K562 (cell line): ENCODE measurements around the gene RSPH6A. TPM values are rescaled to one million over a fixed set of nuclear protein-coding genes. Genes with fewer than 3 reads are reported as not detected.

ENCODE experiments used
- ATAC-seq: fragments of 200-7000 bp; cut with Tn5 transposase; 3 replicates; pipeline ENCODE4 v1.9.1; 2020; ENCODE audit warnings: moderate library complexity
- BruUV-seq: library from RNA; stranded (reverse); fragments of 400-500 nt; replicated peaks from 2 replicates; lab custom pipeline; 2021; lab: Mats Ljungman, UMichigan
- CTCF ChIA-PET: fragments of 300-600 bp; formaldehyde crosslinking; extraction: SDS; loops from one replicate; lab custom pipeline; 2021; ENCODE audit warnings: low intra/inter-chr PET ratio; lab: Yijun Ruan, JAX
- POLR2A ChIA-PET: fragments of 300-600, 350-650 bp; sonication (Branson Sonifier 250); formaldehyde crosslinking; extraction: SDS; loops from one replicate; lab custom pipeline; 2021; ENCODE audit warnings: antibody characterized with exemption, inconsistent platforms; lab: Yijun Ruan, JAX
- DNase-seq, 4 experiments: peaks; one replicate each; pipeline versions ENCODE4 v3.0.0 to v3.0.0-alpha.2; 2011 to 2018; ENCODE audit warnings: low spot score in 3 of 4, mixed read lengths in 3 of 4; ENCODE audit errors: extremely low read depth in 1 of 4
- FAIRE-seq: peaks from 2 replicates; lab custom pipeline; 2011; peaks lifted over from hg19 to GRCh38; lab: Jason Lieb, UNC
- H2AFZ ChIP-seq: 2 replicates; pipeline ENCODE4 v1.6.0; 2011; ENCODE audit warnings: low read depth, low read length, control low read depth, inconsistent platforms
- H3K27ac ChIP-seq: fragments of 200-600 bp; 3 replicates; pipeline ENCODE4 v1.8.0; 2011; ENCODE audit warnings: low read depth, mild to moderate bottlenecking, control low read depth, inconsistent platforms, low read length, moderate library complexity, mixed read lengths; ENCODE audit errors: extremely low read depth
- H3K27me3 ChIP-seq, 2 experiments: fragments of 300-600 bp in 1 of 2; 2 replicates in 1 of 2; 3 replicates in 1 of 2; pipeline versions ENCODE4 v1.6.0 to v1.8.0; 2011; ENCODE audit warnings: inconsistent platforms in 2 of 2, low read length in 2 of 2, mild to moderate bottlenecking in 1 of 2, mixed read lengths in 1 of 2, moderate library complexity in 1 of 2; ENCODE audit not compliant: control insufficient read depth in 2 of 2, insufficient read depth in 2 of 2
- H3K36me3 ChIP-seq: fragments of 300-600 bp; 3 replicates; pipeline ENCODE4 v1.8.0; 2011; ENCODE audit warnings: mild to moderate bottlenecking, low read length, inconsistent platforms; ENCODE audit not compliant: control insufficient read depth, insufficient read depth
- H3K4me1 ChIP-seq, 2 experiments: fragments of 200-600 bp in 1 of 2; replicated peaks in 1 of 2; 2 replicates in 1 of 2; 3 replicates in 1 of 2; pipeline versions ENCODE4 v1.5.1 to v1.8.0; 2011; ENCODE audit warnings: inconsistent platforms in 2 of 2, low read length in 2 of 2, mild to moderate bottlenecking in 1 of 2, mixed read lengths in 1 of 2, moderate library complexity in 1 of 2; ENCODE audit not compliant: control insufficient read depth in 2 of 2, insufficient read depth in 2 of 2
- H3K4me2 ChIP-seq: 2 replicates; pipeline ENCODE4 v1.6.1; 2011; ENCODE audit warnings: low read length, control low read depth, inconsistent platforms, mixed read lengths; ENCODE audit not compliant: insufficient read depth
- H3K4me3 ChIP-seq: fragments of 200-600 bp; sonication (generic), shearing (Covaris generic); 2 replicates; pipeline ENCODE4 v1.5.1; 2016; ENCODE audit warnings: control low read depth, inconsistent platforms
- H3K79me2 ChIP-seq: fragments of 200-600 bp; 3 replicates; pipeline ENCODE4 v1.8.0; 2011; ENCODE audit warnings: low read length, inconsistent platforms; ENCODE audit not compliant: control insufficient read depth, insufficient read depth
- H3K9ac ChIP-seq, 2 experiments: 2 replicates each; pipeline versions ENCODE4 v1.6.0 to v1.6.1; 2011; ENCODE audit warnings: low read depth in 2 of 2, low read length in 2 of 2, control low read depth in 1 of 2, inconsistent platforms in 1 of 2, mild to moderate bottlenecking in 1 of 2, mixed read lengths in 1 of 2; ENCODE audit not compliant: insufficient read depth in 1 of 2
- H3K9me1 ChIP-seq: one replicate; pipeline ENCODE4 v1.6.0; 2011; ENCODE audit warnings: inconsistent platforms, mild to moderate bottlenecking, low read length, moderate library complexity; ENCODE audit not compliant: control insufficient read depth, insufficient read depth
- H3K9me3 ChIP-seq: replicated peaks from 2 replicates; pipeline ENCODE4 v1.5.1; 2011; ENCODE audit warnings: low read depth, low read length, inconsistent platforms; ENCODE audit not compliant: control insufficient read depth, insufficient read depth
- H4K20me1 ChIP-seq: replicated peaks from 2 replicates; pipeline ENCODE4 v1.6.1; 2011; ENCODE audit warnings: low read length, inconsistent platforms, mixed read lengths; ENCODE audit not compliant: control insufficient read depth, insufficient read depth
- NCOA1 ChIP-seq: fragments of 450-650 bp; IDR thresholded peaks from 2 replicates; pipeline ENCODE4 v1.6.1; 2016; ENCODE audit warnings: low read depth
- POLR2AphosphoS5 ChIP-seq: IDR thresholded peaks from 2 replicates; pipeline ENCODE4 v1.6.1; 2011; ENCODE audit warnings: mild to moderate bottlenecking, low read depth, low read length, moderate library complexity; ENCODE audit not compliant: control insufficient read depth, insufficient read depth
- SUPT5H ChIP-seq: fragments of 450-650 bp; IDR thresholded peaks from 2 replicates; pipeline ENCODE4 v1.6.1; 2016
- ZFPM2 ChIP-seq: fragments of 250-450 bp; sonication (Bioruptor Pico); IDR thresholded peaks from 2 replicates; pipeline ENCODE4 v1.5.1; 2022; ENCODE audit warnings: mild to moderate bottlenecking
- WGBS: fragments of 100-300 bp; shearing (Covaris generic); methylation state at CpG from one replicate; pipeline ENCODE4 v1.1.6; 2016; ENCODE audit warnings: low coverage, mixed read lengths; ENCODE audit not compliant: insufficient coverage; ENCODE audit errors: missing lambda C conversion rate; 5-methylcytosine and 5-hydroxymethylcytosine counted together
- in situ Hi-C: fragments of 300-500 bp; cut with MboI; formaldehyde crosslinking; loops from 4 replicates; pipeline ENCODE4 v1.15.0; 2018; ENCODE audit warnings: inconsistent platforms, mixed read lengths
- intact Hi-C: fragments of 100-400 bp; cut with micrococcal nuclease; formaldehyde crosslinking; loops from 2 replicates; pipeline ENCODE4 v1.14.2; 2022
- polyA plus RNA-seq, 8 experiments: library from polyadenylated mRNA; depleted of rRNA in 4 of 8; stranded (reverse) in 5 of 8; unstranded in 3 of 8; fragments of >200 nt; fragmentation: Nextera tagmentation in 2 of 8; fragmentation: Illumina TruSeq in 1 of 8; extraction: Ambion mirVana in 2 of 8; extraction: Trizol in 1 of 8; gene quantifications; 2 replicates each; pipeline versions ENCODE4 v1.2.1 to v1.2.3, GENCODE V29; 2011 to 2014; ENCODE audit warnings: inconsistent platforms in 1 of 8, missing spikeins in 1 of 8
- total RNA-seq, 7 experiments: library from RNA; depleted of rRNA in 6 of 7; stranded (reverse); fragments of >200 nt in 6 of 7; fragmentation: Illumina TruSeq in 2 of 7; extraction: Trizol in 2 of 7; gene quantifications; 2 replicates each; pipeline versions ENCODE4 v1.2.1 to v1.2.3, GENCODE V29; 2011 to 2021; ENCODE audit warnings: low replicate concordance in 1 of 7
- TF ChIP-seq, protein P1 (sequence below), 3 experiments: fragments of 200-800 bp in 1 of 3; fragments of 250-450 bp in 1 of 3; fragments of 450-650 bp in 1 of 3; sonication (Bioruptor Pico) in 1 of 3; sonication (Bioruptor generic) in 1 of 3; formaldehyde crosslinking in 1 of 3; IDR thresholded peaks; 2 replicates each; pipeline versions ENCODE4 v1.6.1 to v1.8.0; 2016 to 2022; ENCODE audit warnings: mild to moderate bottlenecking in 2 of 3, missing genetic modification characterization in 2 of 3, missing compliant biosample characterization in 1 of 3, moderate library complexity in 1 of 3
- TF ChIP-seq, protein P2 (sequence below): fragments of 450-650 bp; formaldehyde crosslinking; IDR thresholded peaks from 2 replicates; pipeline ENCODE4 v1.4.0; 2020; ENCODE audit warnings: mild to moderate bottlenecking, moderate library complexity

RSPH6A gene
- total and polyA plus RNA-seq, 9 of the 15 experiments (the other 6 are each of a cell fraction or from before 2014, with no cell fraction given): 0.03 to 0.15 (median 0.07) TPM; not detected in 5

DNA sequence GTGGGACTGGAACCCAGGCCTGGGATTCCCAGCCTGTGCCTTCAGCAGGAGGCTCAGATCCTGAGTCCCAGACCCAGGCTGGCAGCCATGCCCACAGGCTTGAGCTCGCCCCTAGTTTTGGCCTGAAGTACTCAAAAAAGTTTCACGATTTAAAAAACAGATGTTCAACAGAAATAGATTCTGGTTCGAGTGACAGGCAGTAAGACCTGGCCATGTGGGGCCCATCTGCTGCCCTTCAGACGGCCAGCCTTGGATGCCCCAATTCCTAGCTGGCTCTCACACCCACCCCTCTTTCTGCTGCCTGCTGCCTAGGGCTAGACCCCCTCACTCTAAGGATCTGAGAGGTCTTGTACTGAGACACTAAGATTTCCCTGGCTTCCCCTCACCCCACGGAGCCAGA is 30.0 kb downstream of the RSPH6A start:
- H3K27me3 ChIP-seq: no peaks in the 10 kb centered on the region
- peaks cover 48% of the 10 kb centered on the region; the same call in 2 of the 3 replicates for H3K36me3 ChIP-seq
- 65% methylated on average over 5 of the region's 5 CpGs for WGBS
- H3K9ac ChIP-seq: peak overlapping the region in 1 of 2 experiments; percentile 29; a peak in 1 of 4 replicates
- no peak for TF ChIP-seq SUPT5H
- 0 out of 2 replicates have a peak, but pooled peaks have one; percentile 24 for TF ChIP-seq POLR2AphosphoS5
- intact Hi-C loops: no loop called here
- H3K79me2 ChIP-seq: no peaks in the 10 kb centered on the region
- H3K9me1 ChIP-seq: peaks cover 4% of the 10 kb centered on the region
- POLR2A ChIA-PET: interaction anchor here (7.7 kb wide), 1 partner anchor 14 kb away, joined by 70 read pairs; the partner anchor contains the start of gene SIX5
- no peak overlapping the region for H3K27ac ChIP-seq
- ATAC-seq (no peak), FAIRE-seq (no peak), DNase-seq (no peak)
- no peak overlapping the region for H3K4me3 ChIP-seq
- H4K20me1 ChIP-seq: 0 out of 2 replicates have a peak, but pooled peaks cover 7% of the 10 kb centered on the region
- no peak overlapping the region for H3K4me2 ChIP-seq
- H2AFZ ChIP-seq: no peak overlapping the region
- H3K9me3 ChIP-seq: no peaks in the 10 kb centered on the region
- H3K4me1 ChIP-seq: peaks cover 11 to 48% of the 10 kb centered on the region in 2 experiments
- CTCF ChIA-PET: no interaction called here
- in situ Hi-C loops: no loop called here
- no TSS peak for BruUV-seq

DNA sequence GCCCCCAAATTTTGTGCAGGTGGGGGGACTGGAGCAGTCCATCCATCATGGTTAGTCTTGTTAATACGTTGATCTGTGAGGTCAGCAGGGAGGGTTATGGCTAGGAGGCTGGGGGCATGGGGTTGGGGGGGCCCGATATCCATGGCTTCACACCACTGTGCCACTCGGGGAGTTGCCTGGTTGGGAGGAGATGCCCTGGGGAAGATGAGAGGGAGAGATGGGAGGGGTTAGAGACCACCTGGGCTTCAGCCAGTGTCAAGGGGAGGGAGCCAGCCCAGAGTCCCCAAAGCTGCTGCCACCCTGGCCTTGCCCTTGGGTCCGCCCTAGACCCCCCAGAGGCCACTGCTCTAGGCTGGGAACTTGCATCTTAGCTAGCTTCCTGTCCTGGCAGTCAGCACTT is 31.0 kb downstream of the RSPH6A start:
- 67% methylated on average over 3 of the region's 4 CpGs for WGBS
- ChIA-PET POLR2A (interaction anchor here (0.6 to 7.7 kb wide), 2 partner anchors 13 to 102 kb away, joined by 4 to 70 read pairs; partner anchors contain the start of genes IRF2BP1 and SIX5), CTCF (no interaction called here)
- peaks cover 4% of the 10 kb centered on the region for H3K9me1 ChIP-seq
- no peak overlapping the region for H3K27ac ChIP-seq
- no peaks in the 10 kb centered on the region for H3K79me2 ChIP-seq
- peaks cover 16 to 57% of the 10 kb centered on the region in 2 experiments for H3K4me1 ChIP-seq
- no TSS peak for BruUV-seq
- no peak overlapping the region for H3K4me2 ChIP-seq
- intact Hi-C loops: no loop called here
- no peak for ATAC-seq
- no peaks in the 10 kb centered on the region for H3K27me3 ChIP-seq
- peaks cover 40% of the 10 kb centered on the region; the same call in 2 of the 3 replicates for H3K36me3 ChIP-seq
- 0 out of 2 replicates have a peak, but pooled peaks cover 10% of the 10 kb centered on the region for H4K20me1 ChIP-seq
- in situ Hi-C loops: no loop called here
- no peak for DNase-seq
- H3K9me3 ChIP-seq: no peaks in the 10 kb centered on the region
- H2AFZ ChIP-seq: no peak overlapping the region
- TF ChIP-seq, protein P1, sequence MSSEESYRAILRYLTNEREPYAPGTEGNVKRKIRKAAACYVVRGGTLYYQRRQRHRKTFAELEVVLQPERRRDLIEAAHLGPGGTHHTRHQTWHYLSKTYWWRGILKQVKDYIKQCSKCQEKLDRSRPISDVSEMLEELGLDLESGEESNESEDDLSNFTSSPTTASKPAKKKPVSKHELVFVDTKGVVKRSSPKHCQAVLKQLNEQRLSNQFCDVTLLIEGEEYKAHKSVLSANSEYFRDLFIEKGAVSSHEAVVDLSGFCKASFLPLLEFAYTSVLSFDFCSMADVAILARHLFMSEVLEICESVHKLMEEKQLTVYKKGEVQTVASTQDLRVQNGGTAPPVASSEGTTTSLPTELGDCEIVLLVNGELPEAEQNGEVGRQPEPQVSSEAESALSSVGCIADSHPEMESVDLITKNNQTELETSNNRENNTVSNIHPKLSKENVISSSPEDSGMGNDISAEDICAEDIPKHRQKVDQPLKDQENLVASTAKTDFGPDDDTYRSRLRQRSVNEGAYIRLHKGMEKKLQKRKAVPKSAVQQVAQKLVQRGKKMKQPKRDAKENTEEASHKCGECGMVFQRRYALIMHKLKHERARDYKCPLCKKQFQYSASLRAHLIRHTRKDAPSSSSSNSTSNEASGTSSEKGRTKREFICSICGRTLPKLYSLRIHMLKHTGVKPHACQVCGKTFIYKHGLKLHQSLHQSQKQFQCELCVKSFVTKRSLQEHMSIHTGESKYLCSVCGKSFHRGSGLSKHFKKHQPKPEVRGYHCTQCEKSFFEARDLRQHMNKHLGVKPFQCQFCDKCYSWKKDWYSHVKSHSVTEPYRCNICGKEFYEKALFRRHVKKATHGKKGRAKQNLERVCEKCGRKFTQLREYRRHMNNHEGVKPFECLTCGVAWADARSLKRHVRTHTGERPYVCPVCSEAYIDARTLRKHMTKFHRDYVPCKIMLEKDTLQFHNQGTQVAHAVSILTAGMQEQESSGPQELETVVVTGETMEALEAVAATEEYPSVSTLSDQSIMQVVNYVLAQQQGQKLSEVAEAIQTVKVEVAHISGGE (CRISPR knock-in tag; IDR thresholded peaks at IDR 0.05): no peak
- TF ChIP-seq, protein P2, sequence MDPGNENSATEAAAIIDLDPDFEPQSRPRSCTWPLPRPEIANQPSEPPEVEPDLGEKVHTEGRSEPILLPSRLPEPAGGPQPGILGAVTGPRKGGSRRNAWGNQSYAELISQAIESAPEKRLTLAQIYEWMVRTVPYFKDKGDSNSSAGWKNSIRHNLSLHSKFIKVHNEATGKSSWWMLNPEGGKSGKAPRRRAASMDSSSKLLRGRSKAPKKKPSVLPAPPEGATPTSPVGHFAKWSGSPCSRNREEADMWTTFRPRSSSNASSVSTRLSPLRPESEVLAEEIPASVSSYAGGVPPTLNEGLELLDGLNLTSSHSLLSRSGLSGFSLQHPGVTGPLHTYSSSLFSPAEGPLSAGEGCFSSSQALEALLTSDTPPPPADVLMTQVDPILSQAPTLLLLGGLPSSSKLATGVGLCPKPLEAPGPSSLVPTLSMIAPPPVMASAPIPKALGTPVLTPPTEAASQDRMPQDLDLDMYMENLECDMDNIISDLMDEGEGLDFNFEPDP: no peak
- TF ChIP-seq NCOA1 (no peak), ZFPM2 (CRISPR knock-in tag) (no peak)
- no peak overlapping the region for H3K4me3 ChIP-seq
- no peak for FAIRE-seq
- no peak overlapping the region for H3K9ac ChIP-seq
